ENCODE data around the gene TNFAIP1.
"Not testable (repeated sequence)": the region's sequence is repeated elsewhere in the genome, so short reads cannot be mapped to it uniquely, and the experiment has no call there.

Gene TNFAIP1

GRCh38 chr17:28333083-28333746, 2.3 kb upstream of the TNFAIP1 start:
- no peak for DNase-seq
- Mint-ChIP-seq H3K4me1 (peaks cover 46% of the 10 kb centered on the region), H3K36me3 (peaks cover 11% of the 10 kb centered on the region), H3K27me3 (no peaks in the 10 kb centered on the region), H3K27ac (no peak overlapping the region), H3K4me3 (no peak overlapping the region), H3K9me3 (no peaks in the 10 kb centered on the region)
- CTCF ChIA-PET: interaction anchor here (0.6 kb wide), 1 partner anchor 25 kb away, joined by 3 read pairs; no protein-coding TSS in a partner anchor

- peaks cover 51% of the 10 kb centered on the region for H3K4me1 Mint-ChIP-seq
- no peaks in the 10 kb centered on the region for H3K27me3 Mint-ChIP-seq
- CTCF ChIA-PET: interaction anchor here (0.6 kb wide), 1 partner anchor 24 kb away, joined by 3 read pairs; no protein-coding TSS in a partner anchor
- no peak for DNase-seq
- peaks cover 4% of the 10 kb centered on the region for H3K36me3 Mint-ChIP-seq
- no peaks in the 10 kb centered on the region for H3K9me3 Mint-ChIP-seq
- no peak overlapping the region for H3K27ac Mint-ChIP-seq
- peak overlapping the region; percentile 99 for H3K4me3 Mint-ChIP-seq
These were observed 1.4 kb upstream of the TNFAIP1 start for GRCh38 chr17:28334171-28334570.

GRCh38 chr17:28334666-28335200, 828 bp upstream of the TNFAIP1 start:
- Mint-ChIP-seq H3K9me3 (no peaks in the 10 kb centered on the region), H3K36me3 (peaks cover 6% of the 10 kb centered on the region), H3K27me3 (no peaks in the 10 kb centered on the region), H3K4me1 (peaks cover 53% of the 10 kb centered on the region), H3K27ac (peak overlapping the region; percentile 98), H3K4me3 (peak overlapping the region; percentile 99)
- DNase-seq: no peak
- CTCF ChIA-PET: no interaction called here

GRCh38 chr17:28335959-28336871, 654 bp downstream of the TNFAIP1 start:
- Mint-ChIP-seq H3K4me1 (peaks cover 53% of the 10 kb centered on the region), H3K36me3 (peaks cover 10% of the 10 kb centered on the region), H3K4me3 (peak overlapping the region; percentile 99), H3K27ac (peak overlapping the region; percentile 98), H3K9me3 (no peaks in the 10 kb centered on the region), H3K27me3 (no peaks in the 10 kb centered on the region)
- CTCF ChIA-PET: interaction anchor here (0.8 to 1.7 kb wide), 4 partner anchors 10 to 103 kb away, joined by 3 to 10 read pairs (median 4); partner anchors contain the start of gene POLDIP2
- DNase-seq: peak; percentile 52

DNA sequence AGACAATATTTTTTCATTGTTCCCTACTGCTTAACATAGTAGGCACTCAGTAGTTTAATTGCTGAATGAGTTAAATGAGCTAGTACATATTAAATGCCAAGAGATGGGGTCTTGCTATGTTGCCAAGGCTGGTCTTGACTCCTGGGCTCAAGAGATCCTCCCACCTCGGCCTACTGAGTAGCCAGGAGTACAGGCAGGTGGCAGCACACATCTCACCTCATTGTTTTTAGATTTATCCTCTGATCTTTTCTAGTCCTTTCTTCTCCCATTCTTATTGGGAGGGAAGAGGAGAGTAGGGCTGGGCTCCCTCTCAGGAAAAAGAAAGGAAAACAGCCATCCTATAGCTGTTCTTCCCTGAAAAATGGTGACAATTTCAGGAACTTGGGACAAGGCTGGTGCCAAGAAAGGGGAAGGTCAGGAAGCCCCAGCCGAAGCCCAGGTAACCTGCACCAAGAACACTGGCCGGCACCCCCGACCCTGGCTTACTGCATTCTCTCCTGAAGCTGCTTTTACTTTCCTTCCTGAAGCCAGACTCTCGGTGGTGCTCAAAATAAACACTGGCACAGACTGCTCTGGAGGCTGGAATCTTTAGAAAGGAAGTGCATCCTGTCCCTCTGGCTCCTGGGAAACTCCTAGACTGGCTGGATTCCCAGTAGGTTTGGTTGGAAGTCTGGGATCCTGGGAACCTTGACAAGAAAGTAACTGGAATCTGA, 2.7 kb downstream of the TNFAIP1 start:
- no peaks in the 10 kb centered on the region for H3K9me3 Mint-ChIP-seq
- CTCF ChIA-PET: interaction anchor here (0.7 to 0.9 kb wide), 2 partner anchors 78 to 213 kb away, joined by 3 read pairs; no protein-coding TSS in a partner anchor
- H3K27me3 Mint-ChIP-seq: no peaks in the 10 kb centered on the region
- peaks cover 18% of the 10 kb centered on the region for H3K36me3 Mint-ChIP-seq
- DNase-seq: no peak
- peaks cover 51% of the 10 kb centered on the region for H3K4me1 Mint-ChIP-seq
- H3K4me3 Mint-ChIP-seq: no peak overlapping the region
- peak overlapping the region; percentile 45 for H3K27ac Mint-ChIP-seq

DNA sequence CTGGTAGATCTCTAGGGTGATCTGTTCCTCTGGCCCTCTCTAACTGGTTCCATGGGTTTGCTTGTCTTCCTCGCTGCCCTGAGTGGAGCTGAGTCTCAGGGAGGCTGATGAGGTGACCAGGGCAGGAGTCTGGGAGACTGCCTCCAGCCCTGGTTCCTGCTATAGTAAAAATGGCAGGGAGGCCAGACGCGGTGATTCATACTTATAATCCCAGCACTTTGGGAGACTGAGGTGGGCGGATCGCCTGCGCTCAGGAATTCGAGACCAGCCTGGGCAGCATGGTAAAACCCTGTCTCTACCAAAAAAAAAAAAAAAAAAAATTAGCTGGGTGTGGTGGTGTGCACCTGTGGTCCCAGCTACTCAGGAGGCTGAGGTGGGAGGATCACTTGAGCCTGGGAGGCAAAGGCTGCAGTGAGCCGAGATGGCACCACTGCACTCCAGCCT, 3.2 kb downstream of the TNFAIP1 start:
- H3K4me3 Mint-ChIP-seq, H3K27me3 Mint-ChIP-seq, DNase-seq, CTCF ChIA-PET, H3K9me3 Mint-ChIP-seq: not testable (repeated sequence)
- Mint-ChIP-seq H3K36me3 (peaks cover 19% of the 10 kb centered on the region), H3K4me1 (peaks cover 50% of the 10 kb centered on the region), H3K27ac (peak overlapping the region; percentile 45)

DNA sequence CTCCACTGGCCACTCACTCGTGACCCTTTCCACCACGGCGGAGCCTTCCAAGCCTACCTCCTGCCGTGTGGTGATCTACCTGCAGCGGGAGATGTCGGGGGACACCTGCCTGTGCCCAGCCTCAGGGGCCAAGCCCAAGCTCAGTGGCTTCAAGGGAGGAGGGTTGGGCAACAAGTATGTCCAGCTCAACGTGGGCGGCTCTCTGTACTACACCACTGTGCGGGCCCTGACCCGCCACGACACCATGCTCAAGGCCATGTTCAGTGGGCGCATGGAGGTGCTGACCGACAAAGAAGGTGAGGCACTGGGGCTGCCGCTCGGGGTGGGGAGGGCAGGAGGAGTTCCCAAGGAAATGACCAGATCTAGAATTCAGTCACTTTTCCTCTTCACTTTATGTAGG, 3.9 kb downstream of the TNFAIP1 start:
- CTCF ChIA-PET: no interaction called here
- DNase-seq: no peak
- Mint-ChIP-seq H3K4me3 (no peak overlapping the region), H3K9me3 (no peaks in the 10 kb centered on the region), H3K27ac (no peak overlapping the region), H3K36me3 (peaks cover 23% of the 10 kb centered on the region), H3K27me3 (no peaks in the 10 kb centered on the region), H3K4me1 (peaks cover 44% of the 10 kb centered on the region)

GRCh38 chr17:28340374-28340773, 4.8 kb downstream of the TNFAIP1 start:
- H3K27me3 Mint-ChIP-seq: no peaks in the 10 kb centered on the region
- peaks cover 26% of the 10 kb centered on the region for H3K36me3 Mint-ChIP-seq
- no peaks in the 10 kb centered on the region for H3K9me3 Mint-ChIP-seq
- no peak overlapping the region for H3K27ac Mint-ChIP-seq
- no peak for DNase-seq
- H3K4me1 Mint-ChIP-seq: peaks cover 34% of the 10 kb centered on the region
- CTCF ChIA-PET: no interaction called here
- H3K4me3 Mint-ChIP-seq: no peak overlapping the region

- Mint-ChIP-seq H3K27me3 (no peaks in the 10 kb centered on the region), H3K4me1 (peaks cover 26% of the 10 kb centered on the region), H3K27ac (peak overlapping the region; percentile 55), H3K4me3 (no peak overlapping the region), H3K36me3 (peaks cover 26% of the 10 kb centered on the region), H3K9me3 (no peaks in the 10 kb centered on the region)
- CTCF ChIA-PET: no interaction called here
- DNase-seq: no peak
These were observed 6.0 kb downstream of the TNFAIP1 start for GRCh38 chr17:28341516-28341915.

DNA sequence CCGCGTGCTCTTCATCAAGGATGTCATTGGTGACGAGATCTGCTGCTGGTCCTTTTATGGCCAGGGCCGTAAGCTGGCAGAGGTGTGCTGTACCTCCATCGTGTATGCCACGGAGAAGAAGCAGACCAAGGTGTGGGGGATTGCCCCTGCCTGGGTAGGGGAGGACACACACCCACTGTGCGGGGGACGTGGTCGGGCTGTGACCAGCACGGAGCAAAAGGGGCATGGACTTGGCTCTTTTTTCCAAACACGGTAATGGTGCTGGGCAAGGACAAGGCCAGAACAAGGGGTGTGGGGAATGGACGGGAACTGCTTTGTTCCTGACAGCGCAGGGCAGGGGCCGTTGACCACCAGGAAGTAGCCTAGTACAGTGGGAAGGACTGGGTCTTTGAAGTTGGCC, 6.8 kb downstream of the TNFAIP1 start:
- Mint-ChIP-seq H3K4me3 (no peak overlapping the region), H3K27ac (peak overlapping the region; percentile 3), H3K4me1 (peaks cover 18% of the 10 kb centered on the region), H3K36me3 (peaks cover 30% of the 10 kb centered on the region), H3K9me3 (no peaks in the 10 kb centered on the region), H3K27me3 (no peaks in the 10 kb centered on the region)
- no peak for DNase-seq
- CTCF ChIA-PET: no interaction called here

GRCh38 chr17:28343491-28343932, 8.0 kb downstream of the TNFAIP1 start:
- no peak for DNase-seq

DNA sequence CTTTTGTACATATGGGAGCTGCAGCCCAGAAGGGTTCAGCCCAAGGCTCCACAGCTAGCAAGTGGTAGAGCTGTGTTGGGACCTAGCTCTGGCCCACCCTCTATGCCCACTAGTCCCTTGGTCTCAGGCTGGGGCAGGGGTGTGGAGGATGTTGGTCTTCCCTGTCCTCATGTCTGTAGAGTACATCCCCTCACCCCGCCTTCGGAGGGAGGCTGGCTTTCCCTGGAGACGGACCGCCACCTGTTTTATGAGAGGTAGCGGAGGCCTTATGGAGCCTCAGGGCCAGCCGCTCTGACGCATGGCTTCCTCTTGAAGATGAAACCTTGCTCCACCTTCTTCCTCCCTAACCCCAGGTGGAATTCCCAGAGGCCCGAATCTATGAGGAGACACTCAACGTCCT, 8.4 kb downstream of the TNFAIP1 start:
- CTCF ChIA-PET: no interaction called here
- no peak overlapping the region for H3K27ac Mint-ChIP-seq

More at GRCh38 chr17:28343491-28343932, 8.0 kb downstream of the TNFAIP1 start:
- H3K36me3 Mint-ChIP-seq: peaks cover 34% of the 10 kb centered on the region
- peaks cover 7% of the 10 kb centered on the region for H3K4me1 Mint-ChIP-seq
- H3K27ac Mint-ChIP-seq: peak overlapping the region; percentile 74
- H3K4me3 Mint-ChIP-seq: no peak overlapping the region
- H3K9me3 Mint-ChIP-seq: no peaks in the 10 kb centered on the region
- H3K27me3 Mint-ChIP-seq: no peaks in the 10 kb centered on the region
- CTCF ChIA-PET: no interaction called here

DNA sequence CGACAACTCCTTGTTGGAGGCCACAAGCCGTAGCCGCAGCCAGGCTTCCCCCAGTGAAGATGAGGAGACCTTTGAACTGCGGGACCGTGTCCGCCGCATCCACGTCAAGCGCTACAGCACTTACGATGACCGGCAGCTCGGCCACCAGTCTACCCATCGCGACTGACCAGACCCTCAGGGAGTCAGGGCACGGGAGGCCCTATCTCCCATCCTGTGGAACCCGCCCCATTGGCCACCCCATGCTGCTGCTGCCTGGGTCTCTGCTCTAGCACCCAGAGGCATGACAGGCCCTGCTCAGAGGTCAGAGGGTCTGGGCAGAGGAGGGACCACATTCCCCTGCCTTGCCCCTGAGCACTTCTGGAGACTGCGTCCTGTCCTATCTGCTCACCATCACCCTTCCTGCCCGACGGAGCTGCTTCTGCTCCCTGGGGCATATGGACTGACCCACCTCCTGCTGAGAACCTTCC, 8.9 kb downstream of the TNFAIP1 start:
- DNase-seq: no peak
- H3K27ac Mint-ChIP-seq: no peak overlapping the region
- H3K27me3 Mint-ChIP-seq: no peaks in the 10 kb centered on the region
- no peak overlapping the region for H3K4me3 Mint-ChIP-seq
- CTCF ChIA-PET: no interaction called here
- H3K36me3 Mint-ChIP-seq: peaks cover 36% of the 10 kb centered on the region
- peaks cover 2% of the 10 kb centered on the region for H3K4me1 Mint-ChIP-seq
- no peaks in the 10 kb centered on the region for H3K9me3 Mint-ChIP-seq

More for the DNA sequence above, 8.4 kb downstream of the TNFAIP1 start:
- no peak for DNase-seq
- no peak overlapping the region for H3K4me3 Mint-ChIP-seq
- H3K36me3 Mint-ChIP-seq: peaks cover 38% of the 10 kb centered on the region
- H3K9me3 Mint-ChIP-seq: no peaks in the 10 kb centered on the region
- no peaks in the 10 kb centered on the region for H3K27me3 Mint-ChIP-seq
- peaks cover 4% of the 10 kb centered on the region for H3K4me1 Mint-ChIP-seq
